GM12878 (cell line): ENCODE results near the gene ARHGAP1. TPM values are rescaled to one million over a fixed set of nuclear protein-coding genes. Genes with fewer than 3 reads are reported as not detected.
"Not testable (repeated sequence)": the region's sequence is repeated elsewhere in the genome, so short reads cannot be mapped to it uniquely, and the experiment has no call there.

Experiments
- ATAC-seq: fragments of 200-7000 bp; cut with Tn5 transposase; 3 replicates; pipeline ENCODE4 v1.9.1; 2020; ENCODE audit warnings: mild to moderate bottlenecking, moderate library complexity
- BruUV-seq: library from RNA; stranded (reverse); fragments of 400-500 nt; replicated peaks from 2 replicates; lab custom pipeline; 2021; lab: Mats Ljungman, UMichigan
- CTCF ChIA-PET: fragments of 300-600 bp; sonication (Branson Sonifier 250); formaldehyde crosslinking; extraction: SDS; loops from one replicate; lab custom pipeline; 2021; ENCODE audit warnings: inconsistent platforms; lab: Yijun Ruan, JAX
- POLR2A ChIA-PET: fragments of 350-600 bp; formaldehyde crosslinking; extraction: SDS; loops from one replicate; lab custom pipeline; 2021; ENCODE audit warnings: inconsistent platforms; lab: Charles Lee
- RAD21 ChIA-PET: fragments of 300-600 bp; sonication (Branson Sonifier 250); formaldehyde crosslinking; loops from one replicate; lab custom pipeline; 2023; ENCODE audit warnings: antibody characterized with exemption; ENCODE audit not compliant: unreplicated experiment; lab: Charles Lee
- SMC1A ChIA-PET: fragments of 300-600 bp; sonication (Branson Sonifier 250); formaldehyde crosslinking; loops from one replicate; lab custom pipeline; 2023; ENCODE audit not compliant: unreplicated experiment, uncharacterized antibody; lab: Charles Lee
- DNase-seq: peaks from one replicate; pipeline ENCODE4 v3.0.0-alpha.2; 2011; ENCODE audit warnings: low read depth, low spot score
- FAIRE-seq: peaks from 3 replicates; lab custom pipeline; 2011; peaks lifted over from hg19 to GRCh38; lab: Jason Lieb, UNC
- H2AFZ ChIP-seq: 2 replicates; pipeline ENCODE4 v1.6.0; 2011; ENCODE audit warnings: low read depth, low read length, control low read depth; ENCODE audit not compliant: control insufficient read depth
- H3K27ac ChIP-seq: 2 replicates; pipeline ENCODE4 v1.5.1; 2011; ENCODE audit warnings: control low read depth; ENCODE audit not compliant: control insufficient read depth, insufficient read depth
- H3K27me3 ChIP-seq, 2 experiments: replicated peaks in 1 of 2; 2 replicates each; pipeline versions ENCODE4 v1.6.0 to v1.6.1; 2011; ENCODE audit warnings: low read length in 1 of 2; ENCODE audit not compliant: control insufficient read depth in 2 of 2, insufficient read depth in 2 of 2
- H3K36me3 ChIP-seq, 2 experiments: 2 replicates each; pipeline ENCODE4 v1.5.1; 2011; ENCODE audit warnings: low read length in 1 of 2; ENCODE audit not compliant: control insufficient read depth in 2 of 2, insufficient read depth in 2 of 2
- H3K4me1 ChIP-seq: 2 replicates; pipeline ENCODE4 v1.6.1; 2011; ENCODE audit warnings: mild to moderate bottlenecking, low read length, moderate library complexity, mixed read lengths; ENCODE audit not compliant: control insufficient read depth, insufficient read depth
- H3K4me2 ChIP-seq: 2 replicates; pipeline ENCODE4 v1.6.0; 2011; ENCODE audit warnings: control low read depth; ENCODE audit not compliant: control insufficient read depth, insufficient read depth
- H3K4me3 ChIP-seq: fragments of 200-600 bp; sonication (generic); 2 replicates; pipeline ENCODE4 v1.5.1; 2016
- H3K79me2 ChIP-seq: 2 replicates; pipeline ENCODE4 v1.6.0; 2011; ENCODE audit warnings: low read length; ENCODE audit not compliant: control insufficient read depth, insufficient read depth
- H3K9ac ChIP-seq: 2 replicates; pipeline ENCODE4 v1.8.0; 2011; ENCODE audit warnings: low read length, control low read depth, mixed read lengths; ENCODE audit not compliant: control insufficient read depth, insufficient read depth
- H3K9me3 ChIP-seq: replicated peaks from 3 replicates; pipeline ENCODE4 v1.5.1; 2011; ENCODE audit warnings: mild to moderate bottlenecking, low read length; ENCODE audit not compliant: control insufficient read depth, insufficient read depth
- H4K20me1 ChIP-seq: 2 replicates; pipeline ENCODE4 v1.6.0; 2011; ENCODE audit not compliant: control insufficient read depth, insufficient read depth
- ASH2L ChIP-seq: fragments of 300-600, 200-600 bp; sonication (generic); IDR thresholded peaks from 2 replicates; pipeline ENCODE4 v1.6.1; 2017; ENCODE audit warnings: low read depth, mild to moderate bottlenecking, borderline replicate concordance
- BCL11A ChIP-seq: IDR thresholded peaks from 2 replicates; pipeline ENCODE4 v1.6.1; 2011; ENCODE audit warnings: low read depth, low read length
- BHLHE40 ChIP-seq, 2 experiments: fragments of 450-650 bp in 1 of 2; IDR thresholded peaks; 2 replicates each; pipeline ENCODE4 v1.6.1; 2011 to 2017; ENCODE audit warnings: low read depth in 2 of 2, borderline replicate concordance in 1 of 2, improper control_type of control experiment in 1 of 2, low read length in 1 of 2, mild to moderate bottlenecking in 1 of 2
- EGR1 ChIP-seq, 2 experiments: IDR thresholded peaks; 1 replicate in 1 of 2; 2 replicates in 1 of 2; pipeline ENCODE4 v1.6.1; 2011 to 2012; ENCODE audit warnings: low read depth in 2 of 2, low read length in 2 of 2, borderline replicate concordance in 1 of 2, mild to moderate bottlenecking in 1 of 2, moderate library complexity in 1 of 2
- NKRF ChIP-seq: fragments of 450-650 bp; conservative IDR thresholded peaks from 2 replicates; pipeline ENCODE4 v1.6.1; 2017; ENCODE audit warnings: mild to moderate bottlenecking, moderate library complexity
- RFX5 ChIP-seq: IDR thresholded peaks from 2 replicates; pipeline ENCODE4 v1.6.1; 2011; ENCODE audit warnings: low read depth, low read length, improper control_type of control experiment
- SREBF2 ChIP-seq: IDR thresholded peaks from 2 replicates; pipeline ENCODE4 v1.6.1; 2012; ENCODE audit warnings: mild to moderate bottlenecking, low read length
- WGBS: methylation state at CpG from one replicate; pipeline ENCODE4 v1.1.6; 2016; ENCODE audit warnings: low lambda C conversion rate; ENCODE audit not compliant: insufficient replicate concordance, insufficient coverage; ENCODE audit errors: missing lambda C conversion rate; 5-methylcytosine and 5-hydroxymethylcytosine counted together
- in situ Hi-C: fragments of 300-500 bp; cut with MboI; formaldehyde crosslinking; loops from 9 replicates; pipeline ENCODE4 v1.14.3; 2018; ENCODE audit warnings: mixed read lengths
- intact Hi-C: fragments of 100-400 bp; cut with micrococcal nuclease; formaldehyde crosslinking; loops from one replicate; pipeline ENCODE4 v1.14.2; 2022; ENCODE audit not compliant: unreplicated experiment
- polyA plus RNA-seq, 11 experiments: library from polyadenylated mRNA; depleted of rRNA in 4 of 11; unstranded in 6 of 11; stranded (reverse) in 5 of 11; fragments of >200 nt; fragmentation: Nextera tagmentation in 4 of 11; fragmentation: Illumina TruSeq in 1 of 11; extraction: Ambion mirVana in 4 of 11; extraction: Trizol in 1 of 11; gene quantifications; 1 replicate in 1 of 11; 2 replicates in 10 of 11; pipeline versions ENCODE4 v1.2.1 to v1.2.3, GENCODE V29; 2011 to 2016; ENCODE audit warnings: inconsistent platforms in 2 of 11, missing spikeins in 2 of 11, low read depth in 1 of 11
- total RNA-seq, 4 experiments: library from RNA; depleted of rRNA in 3 of 4; stranded (reverse); fragments of >200 nt in 3 of 4; fragmentation: Illumina TruSeq in 1 of 4; extraction: Trizol in 1 of 4; gene quantifications; 2 replicates each; pipeline versions ENCODE4 v1.2.1 to v1.2.3, GENCODE V29; 2013 to 2021
- TF ChIP-seq, protein P1 (sequence below): fragments of 450-650 bp; IDR thresholded peaks from 2 replicates; pipeline ENCODE4 v1.6.1; 2017; ENCODE audit warnings: mild to moderate bottlenecking, moderate library complexity

ARHGAP1 gene
- total and polyA plus RNA-seq, 10 of the 15 experiments (the other 5 are each of a cell fraction or from before 2014, with no cell fraction given) = 4.3 to 45.5 (median 23.2) TPM

DNA sequence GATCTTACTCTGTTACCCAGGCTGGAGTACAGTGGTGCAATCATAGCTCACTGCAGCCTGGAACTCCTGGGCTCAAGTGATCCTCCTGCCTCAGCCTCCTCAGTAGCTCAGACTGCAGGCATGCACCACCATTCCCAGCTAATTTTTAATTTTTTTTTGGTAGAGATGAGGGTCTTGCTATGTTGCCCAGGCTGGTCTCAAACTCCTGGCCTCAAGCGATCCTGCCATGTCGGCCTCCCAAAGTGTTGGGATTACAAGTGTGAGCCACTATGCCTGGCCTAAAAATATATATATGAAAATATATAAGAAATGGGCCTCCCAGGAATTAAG lies 17.4 kb upstream of the ARHGAP1 start:
- H2AFZ ChIP-seq = peak overlapping the region; percentile 51; the same call in 1 of the 2 replicates
- H3K4me1 ChIP-seq, H3K9me3 ChIP-seq, H3K4me3 ChIP-seq, CTCF ChIA-PET, ATAC-seq, H3K27me3 ChIP-seq, DNase-seq, H4K20me1 ChIP-seq, H3K27ac ChIP-seq, FAIRE-seq, H3K79me2 ChIP-seq, BruUV-seq, intact Hi-C loops, H3K4me2 ChIP-seq, H3K36me3 ChIP-seq, SMC1A ChIA-PET, H3K9ac ChIP-seq, in situ Hi-C loops, RAD21 ChIA-PET: not testable (repeated sequence)
- POLR2A ChIA-PET = interaction anchor here (0.7 kb wide), 1 partner anchor 61 kb away, joined by 13 read pairs; no protein-coding TSS in a partner anchor
- 95% methylated on average over 2 of the region's 2 CpGs for WGBS

- no peak for ATAC-seq
- Histone ChIP-seq H3K4me3 (no peak overlapping the region), H4K20me1 (no peaks in the 10 kb centered on the region), H2AFZ (no peak overlapping the region), H3K9me3 (no peaks in the 10 kb centered on the region), H3K36me3 (no peaks in the 10 kb centered on the region; a peak in 1 of 4 replicates), H3K79me2 (no peaks in the 10 kb centered on the region), H3K27me3 (no peaks in the 10 kb centered on the region), H3K27ac (no peak overlapping the region), H3K4me2 (no peak overlapping the region), H3K4me1 (no peaks in the 10 kb centered on the region; the same call in 1 of the 2 replicates), H3K9ac (no peak overlapping the region)
- WGBS = 79% methylated on average over 7 of the region's 7 CpGs
- RAD21 ChIA-PET = no interaction called here
- no peak for DNase-seq
- in situ Hi-C loops = no loop called here
- BruUV-seq = no TSS peak
- CTCF ChIA-PET = no interaction called here
- POLR2A ChIA-PET = no interaction called here
- SMC1A ChIA-PET = interaction anchor here (0.9 kb wide), 1 partner anchor 95 kb away, joined by 3 read pairs; no protein-coding TSS in a partner anchor
- FAIRE-seq = no peak
- intact Hi-C loops = no loop called here
- no peak for TF ChIP-seq BCL11A
- no peak for TF ChIP-seq RFX5
- no peak for TF ChIP-seq ASH2L
- no peak for TF ChIP-seq SREBF2
- no peak for TF ChIP-seq BHLHE40 (IDR thresholded peaks at IDR 0.05; ENCODE audit: borderline replicate concordance in 1 of 2, low read depth in 2 of 2, low read length in 1 of 2)
- TF ChIP-seq, protein P1, sequence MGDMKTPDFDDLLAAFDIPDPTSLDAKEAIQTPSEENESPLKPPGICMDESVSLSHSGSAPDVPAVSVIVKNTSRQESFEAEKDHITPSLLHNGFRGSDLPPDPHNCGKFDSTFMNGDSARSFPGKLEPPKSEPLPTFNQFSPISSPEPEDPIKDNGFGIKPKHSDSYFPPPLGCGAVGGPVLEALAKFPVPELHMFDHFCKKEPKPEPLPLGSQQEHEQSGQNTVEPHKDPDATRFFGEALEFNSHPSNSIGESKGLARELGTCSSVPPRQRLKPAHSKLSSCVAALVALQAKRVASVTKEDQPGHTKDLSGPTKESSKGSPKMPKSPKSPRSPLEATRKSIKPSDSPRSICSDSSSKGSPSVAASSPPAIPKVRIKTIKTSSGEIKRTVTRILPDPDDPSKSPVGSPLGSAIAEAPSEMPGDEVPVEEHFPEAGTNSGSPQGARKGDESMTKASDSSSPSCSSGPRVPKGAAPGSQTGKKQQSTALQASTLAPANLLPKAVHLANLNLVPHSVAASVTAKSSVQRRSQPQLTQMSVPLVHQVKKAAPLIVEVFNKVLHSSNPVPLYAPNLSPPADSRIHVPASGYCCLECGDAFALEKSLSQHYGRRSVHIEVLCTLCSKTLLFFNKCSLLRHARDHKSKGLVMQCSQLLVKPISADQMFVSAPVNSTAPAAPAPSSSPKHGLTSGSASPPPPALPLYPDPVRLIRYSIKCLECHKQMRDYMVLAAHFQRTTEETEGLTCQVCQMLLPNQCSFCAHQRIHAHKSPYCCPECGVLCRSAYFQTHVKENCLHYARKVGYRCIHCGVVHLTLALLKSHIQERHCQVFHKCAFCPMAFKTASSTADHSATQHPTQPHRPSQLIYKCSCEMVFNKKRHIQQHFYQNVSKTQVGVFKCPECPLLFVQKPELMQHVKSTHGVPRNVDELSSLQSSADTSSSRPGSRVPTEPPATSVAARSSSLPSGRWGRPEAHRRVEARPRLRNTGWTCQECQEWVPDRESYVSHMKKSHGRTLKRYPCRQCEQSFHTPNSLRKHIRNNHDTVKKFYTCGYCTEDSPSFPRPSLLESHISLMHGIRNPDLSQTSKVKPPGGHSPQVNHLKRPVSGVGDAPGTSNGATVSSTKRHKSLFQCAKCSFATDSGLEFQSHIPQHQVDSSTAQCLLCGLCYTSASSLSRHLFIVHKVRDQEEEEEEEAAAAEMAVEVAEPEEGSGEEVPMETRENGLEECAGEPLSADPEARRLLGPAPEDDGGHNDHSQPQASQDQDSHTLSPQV = no peak
- TF ChIP-seq EGR1 (IDR thresholded peaks at IDR 0.05; ENCODE audit: borderline replicate concordance in 1 of 2, low read depth in 2 of 2, low read length in 2 of 2) = no peak
- TF ChIP-seq NKRF = no peak
Measured at GRCh38 chr11:46712874-46713576, 12.6 kb upstream of the ARHGAP1 start.
